Thymus (tissue), 11 donors: Measurements from ENCODE around the gene CISH. TPM values are rescaled to one million over a fixed set of nuclear protein-coding genes. Genes with fewer than 3 reads are reported as not detected.
A peak's percentile ranks its signal among the peaks of the same experiment; 100 is the strongest.

Source experiments
- DNase-seq, 9 donors: peaks; one replicate each; pipeline ENCODE4 v3.0.0-alpha.2; 2013; ENCODE audit warnings: low spot score in 9 of 9, low read depth in 6 of 9, missing footprints in 1 of 9
- H3K27ac ChIP-seq, 2 donors: one replicate each; pipeline ENCODE4 v1.5.1; 2013; ENCODE audit warnings: control low read depth in 1 of 2, low read depth in 1 of 2, low read length in 1 of 2, mild to moderate bottlenecking in 1 of 2, moderate library complexity in 1 of 2
- H3K27me3 ChIP-seq, 2 donors: one replicate each; pipeline ENCODE4 v1.5.1; 2013; ENCODE audit warnings: low read length in 1 of 2; ENCODE audit not compliant: control insufficient read depth in 2 of 2, insufficient read depth in 1 of 2
- H3K36me3 ChIP-seq, 2 donors: one replicate each; pipeline ENCODE4 v1.5.1; 2013; ENCODE audit warnings: low read length in 1 of 2, mild to moderate bottlenecking in 1 of 2, moderate library complexity in 1 of 2; ENCODE audit not compliant: control insufficient read depth in 2 of 2, insufficient read depth in 2 of 2
- H3K4me1 ChIP-seq, 2 donors: one replicate each; pipeline ENCODE4 v1.5.1; 2013; ENCODE audit warnings: low read length in 2 of 2; ENCODE audit not compliant: control insufficient read depth in 2 of 2, insufficient read depth in 2 of 2
- H3K4me3 ChIP-seq, 2 donors: one replicate each; pipeline ENCODE4 v1.5.1; 2013; ENCODE audit warnings: low read length in 2 of 2, control low read depth in 1 of 2, mild to moderate bottlenecking in 1 of 2
- H3K9me3 ChIP-seq, 2 donors: one replicate each; pipeline ENCODE4 v1.5.1; 2013; ENCODE audit warnings: low read length in 1 of 2, mild to moderate bottlenecking in 1 of 2; ENCODE audit not compliant: control insufficient read depth in 2 of 2, insufficient read depth in 1 of 2
- WGBS: extraction: QIAGEN DNeasy Blood & Tissue Kit; methylation state at CpG from one replicate; pipeline ENCODE4 v1.1.7; 2013; 5-methylcytosine and 5-hydroxymethylcytosine counted together
- polyA plus RNA-seq: library from polyadenylated mRNA; stranded (reverse); fragments of 200-250 nt; gene quantifications from one replicate; pipeline ENCODE4 v1.2.3, GENCODE V29; 2013
- total RNA-seq: library from RNA; stranded (reverse); fragments of 120-200 nt; gene quantifications from one replicate; pipeline ENCODE4 v1.2.4, GENCODE V29; 2013
- donor health status: healthy.

The CISH gene
- total and polyA plus RNA-seq, 2 donors: 7.0 to 10.2 TPM

DNA sequence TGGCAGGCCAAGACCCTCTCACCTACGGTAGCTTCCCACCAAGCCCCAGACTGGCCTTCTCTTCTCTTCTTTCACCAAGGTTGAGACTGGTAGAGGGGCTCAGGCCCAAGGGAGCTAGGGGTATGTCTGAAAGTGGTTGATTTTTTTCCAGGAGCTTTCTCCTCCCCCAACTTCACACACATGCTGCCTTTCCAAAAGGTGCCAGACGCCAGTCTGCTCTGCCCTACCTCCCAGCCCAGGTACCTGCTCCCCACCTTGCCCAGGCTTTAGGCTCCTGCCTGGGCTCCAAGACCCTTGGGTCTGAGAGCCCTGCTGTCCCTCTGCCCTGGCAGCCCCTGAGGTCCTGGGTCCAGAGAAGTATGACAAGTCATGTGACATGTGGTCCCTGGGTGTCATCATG lies 33.8 kb upstream of the CISH start:
- peaks cover 83 to 86% of the 10 kb centered on the region in 2 donors for H3K36me3 ChIP-seq
- H3K9me3 ChIP-seq: no peaks in the 10 kb centered on the region
- no peaks in the 10 kb centered on the region for H3K4me1 ChIP-seq
- no peaks in the 10 kb centered on the region for H3K27me3 ChIP-seq
- H3K27ac ChIP-seq: no peak overlapping the region
- no peak overlapping the region for H3K4me3 ChIP-seq
- no peak for DNase-seq
- WGBS: 97% methylated on average over 2 of the region's 2 CpGs

DNA sequence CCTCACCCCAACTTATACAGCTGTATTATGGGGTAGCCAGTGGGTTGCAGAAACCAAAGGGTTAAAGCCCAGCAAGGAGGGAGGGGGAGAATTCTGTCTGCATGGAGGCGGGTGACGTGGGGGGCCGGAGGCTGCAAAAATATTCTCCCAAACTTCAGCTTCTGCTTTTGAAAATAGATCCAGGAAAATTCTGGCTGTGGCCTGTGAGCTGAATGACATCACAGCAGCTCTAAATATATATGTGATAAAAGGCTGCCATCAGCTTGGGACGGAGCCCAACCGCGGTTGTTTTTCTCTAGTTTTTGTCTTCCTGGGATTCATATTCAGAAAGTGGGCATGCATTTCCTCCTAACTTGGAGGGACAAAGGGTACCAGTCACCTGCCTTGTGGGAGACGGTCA lies 33.0 kb upstream of the CISH start:
- no peaks in the 10 kb centered on the region for H3K9me3 ChIP-seq
- no peak overlapping the region for H3K4me3 ChIP-seq
- H3K27ac ChIP-seq: no peak overlapping the region
- no peaks in the 10 kb centered on the region for H3K4me1 ChIP-seq
- peaks cover 85 to 94% of the 10 kb centered on the region in 2 donors for H3K36me3 ChIP-seq
- WGBS: 95% methylated on average over 7 of the region's 7 CpGs
- no peaks in the 10 kb centered on the region for H3K27me3 ChIP-seq
- no peak for DNase-seq

DNA sequence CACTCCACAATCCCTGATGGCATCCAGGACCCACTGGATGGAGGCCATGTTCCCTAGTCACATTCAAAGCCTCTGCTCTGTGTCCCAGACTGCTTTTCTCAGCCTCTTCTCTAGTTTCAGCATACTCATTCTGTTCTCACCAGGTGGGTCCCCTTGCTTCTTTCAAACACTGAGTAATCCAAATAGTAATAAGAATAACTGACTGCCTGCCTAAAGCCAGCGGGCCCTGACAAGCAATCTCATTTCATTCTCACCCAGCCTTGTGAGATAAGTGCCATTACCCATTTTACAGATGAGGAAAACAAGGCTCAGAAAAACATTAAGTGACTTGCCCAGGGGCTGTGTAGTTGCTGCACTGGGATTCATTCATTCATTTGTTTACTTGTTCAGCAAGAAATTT lies 30.8 kb upstream of the CISH start:
- Histone ChIP-seq H3K27me3 (no peaks in the 10 kb centered on the region), H3K27ac (no peak overlapping the region), H3K4me3 (no peak overlapping the region), H3K4me1 (peaks cover 0 to 4% of the 10 kb centered on the region in 2 donors), H3K9me3 (no peaks in the 10 kb centered on the region), H3K36me3 (peaks cover 76 to 90% of the 10 kb centered on the region in 2 donors)
- no peak for DNase-seq
- 89% methylated on average over 1 of the region's 1 CpG for WGBS

DNA sequence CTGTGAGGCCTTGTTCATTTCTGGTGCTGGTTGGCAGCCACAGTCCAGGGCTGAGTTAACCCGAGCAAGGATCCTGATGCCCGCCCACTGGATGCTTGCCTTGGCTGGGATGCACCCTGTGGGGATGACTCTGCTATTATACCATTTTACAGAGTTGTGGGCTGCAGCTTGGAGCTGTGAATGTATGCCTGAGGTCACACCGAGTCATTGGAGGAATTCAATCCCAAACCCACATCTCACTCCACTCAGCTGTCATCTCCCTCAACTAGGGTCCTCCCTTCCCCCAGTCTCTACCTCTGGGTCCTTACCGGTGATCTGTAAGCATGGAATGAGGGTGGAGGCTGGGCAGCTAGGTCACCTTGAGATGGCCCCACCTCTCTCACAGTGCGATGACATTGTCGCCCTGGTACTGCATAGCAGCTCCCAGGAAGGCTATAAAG lies 27.5 kb upstream of the CISH start:
- Histone ChIP-seq H3K27me3 (no peaks in the 10 kb centered on the region), H3K36me3 (peaks cover 47 to 60% of the 10 kb centered on the region in 2 donors), H3K27ac (no peak overlapping the region), H3K4me1 (peaks cover 5 to 13% of the 10 kb centered on the region in 2 donors), H3K9me3 (no peaks in the 10 kb centered on the region), H3K4me3 (no peak overlapping the region)
- 96% methylated on average over 6 of the region's 6 CpGs for WGBS
- no peak for DNase-seq

DNA sequence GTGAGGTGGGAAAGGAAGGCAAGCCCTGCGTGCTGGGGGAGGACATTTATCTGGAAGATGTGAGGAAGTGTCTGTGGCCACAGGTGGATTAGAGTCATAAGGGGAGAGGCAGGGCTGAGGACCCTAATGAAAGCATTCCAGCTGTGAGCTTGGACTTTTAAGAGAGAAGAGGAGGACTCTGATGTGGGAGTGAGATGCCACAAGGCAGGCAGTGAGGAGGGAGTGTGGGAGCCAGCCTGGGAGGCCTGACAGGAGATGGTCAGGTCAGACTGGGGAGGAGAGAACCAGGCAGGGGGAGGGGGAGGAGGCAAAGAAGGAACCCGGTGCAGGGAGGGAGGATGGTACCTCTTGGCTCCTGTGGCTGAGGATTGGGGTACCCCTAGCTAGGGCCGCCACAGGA lies 26.4 kb upstream of the CISH start:
- Histone ChIP-seq H3K36me3 (peaks cover 37 to 48% of the 10 kb centered on the region in 2 donors), H3K4me3 (no peak overlapping the region), H3K27me3 (no peaks in the 10 kb centered on the region), H3K27ac (no peak overlapping the region), H3K9me3 (no peaks in the 10 kb centered on the region), H3K4me1 (peaks cover 10 to 17% of the 10 kb centered on the region in 2 donors)
- no peak for DNase-seq
- WGBS: 58% methylated on average over 3 of the region's 3 CpGs

DNA sequence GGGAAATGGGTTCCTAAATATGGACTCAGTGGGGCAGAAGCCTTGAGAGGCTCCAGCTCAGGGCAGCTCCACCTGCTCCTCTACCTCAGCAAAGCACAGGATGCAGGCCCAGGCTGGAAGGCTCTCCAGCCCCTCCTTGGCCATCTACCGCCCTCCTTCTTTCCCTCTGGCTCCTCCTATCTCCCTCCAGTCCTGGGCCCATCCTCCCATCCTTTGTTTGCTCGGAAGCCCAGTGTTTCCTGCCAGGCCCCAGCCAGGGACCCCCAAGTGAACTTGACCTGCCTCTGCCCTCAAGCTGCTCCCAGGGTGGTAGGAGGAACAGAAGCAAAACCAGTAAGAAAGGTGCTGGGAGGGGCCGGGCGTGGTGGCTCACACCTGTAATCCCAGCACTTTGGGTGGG lies 25.4 kb upstream of the CISH start:
- Histone ChIP-seq H3K36me3 (peaks cover 30 to 40% of the 10 kb centered on the region in 2 donors), H3K27me3 (no peaks in the 10 kb centered on the region), H3K4me1 (peaks cover 13 to 26% of the 10 kb centered on the region in 2 donors), H3K27ac (no peak overlapping the region), H3K9me3 (no peaks in the 10 kb centered on the region), H3K4me3 (no peak overlapping the region)
- DNase-seq: no peak
- 96% methylated on average over 4 of the region's 4 CpGs for WGBS

DNA sequence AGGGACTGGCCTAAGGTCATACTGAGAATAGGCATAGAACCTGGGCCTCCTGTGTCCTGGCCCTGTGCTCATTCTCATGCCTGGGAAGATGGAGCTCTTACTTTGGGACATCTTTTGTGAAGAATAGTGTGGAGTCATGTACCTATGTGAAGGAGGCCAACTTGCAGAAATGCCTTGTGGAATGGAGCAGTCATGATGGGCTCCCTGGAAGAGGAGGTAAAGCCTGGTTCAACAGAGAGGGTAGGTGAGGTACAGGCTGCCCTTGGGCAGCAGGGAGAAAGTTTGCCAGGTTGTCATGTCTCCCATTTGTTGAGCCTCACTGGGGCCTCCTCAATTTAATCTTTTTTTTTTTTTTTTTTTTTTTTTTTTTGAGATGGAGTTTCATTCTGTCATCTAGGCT lies 23.5 kb upstream of the CISH start:
- Histone ChIP-seq H3K4me1 (peaks cover 13 to 46% of the 10 kb centered on the region in 2 donors), H3K27ac (no peak overlapping the region), H3K36me3 (peaks cover 22 to 27% of the 10 kb centered on the region in 2 donors), H3K27me3 (no peaks in the 10 kb centered on the region), H3K9me3 (no peaks in the 10 kb centered on the region), H3K4me3 (no peak overlapping the region)
- no peak for DNase-seq

DNA sequence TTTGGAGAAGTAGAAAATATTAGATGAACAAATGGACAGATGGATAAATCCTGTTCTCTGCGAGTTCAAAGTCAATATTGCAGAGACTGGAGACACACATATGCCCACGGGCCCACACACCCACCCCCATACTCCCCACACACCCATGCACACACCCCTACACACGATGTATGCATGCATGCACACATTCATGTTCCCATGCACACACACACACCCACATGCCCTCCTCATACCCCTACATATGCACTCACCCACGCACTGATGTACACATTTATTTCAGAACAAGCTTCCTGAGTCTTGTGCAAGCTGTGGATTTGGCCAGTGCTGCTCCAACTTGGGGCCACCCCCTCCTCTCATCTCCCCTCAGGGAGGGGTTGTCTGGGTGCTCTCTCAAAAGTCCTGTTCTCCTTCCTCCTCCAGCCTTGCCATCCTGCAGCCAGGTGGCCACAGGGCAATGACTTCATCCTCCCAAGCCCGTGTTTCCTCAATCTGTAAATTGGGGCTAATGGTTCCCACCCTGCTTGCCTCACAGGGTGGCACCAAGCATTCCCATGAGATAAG lies 21.7 kb upstream of the CISH start:
- Histone ChIP-seq H3K27ac (no peak overlapping the region), H3K36me3 (peaks cover 13 to 23% of the 10 kb centered on the region in 2 donors), H3K4me1 (peaks cover 22 to 63% of the 10 kb centered on the region in 2 donors), H3K9me3 (no peaks in the 10 kb centered on the region), H3K4me3 (no peak overlapping the region), H3K27me3 (no peaks in the 10 kb centered on the region)
- WGBS: 67% methylated on average over 5 of the region's 5 CpGs
- no peak for DNase-seq

DNA sequence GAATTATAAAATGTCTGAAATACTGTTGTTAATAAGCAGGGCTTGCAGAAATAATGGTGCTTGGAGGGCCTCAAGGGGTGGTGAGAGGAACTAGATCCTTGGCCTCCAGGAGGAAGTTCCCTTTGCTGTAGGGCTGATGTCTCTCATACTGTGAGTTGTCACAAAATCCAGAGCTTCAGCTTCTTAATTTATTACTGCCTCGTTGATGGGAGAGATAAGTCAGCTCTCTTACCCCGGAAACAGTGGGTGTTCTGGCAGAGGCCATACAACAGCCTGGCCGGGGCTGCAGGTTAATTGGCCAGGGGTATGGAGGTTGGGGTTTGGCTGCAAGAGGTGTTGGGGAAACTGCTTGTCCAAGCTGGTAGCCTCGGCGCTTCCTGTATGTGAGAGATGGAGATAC lies 20.9 kb upstream of the CISH start:
- DNase-seq: no peak
- Histone ChIP-seq H3K27me3 (no peaks in the 10 kb centered on the region), H3K36me3 (peaks cover 12 to 22% of the 10 kb centered on the region in 2 donors), H3K4me1 (peaks cover 30 to 68% of the 10 kb centered on the region in 2 donors), H3K27ac (peak overlapping the region in 1 of 2 donors; percentile 21), H3K4me3 (no peak overlapping the region), H3K9me3 (no peaks in the 10 kb centered on the region)
- WGBS: 21% methylated on average over 5 of the region's 5 CpGs
